ENCODE data around the gene EEF1G. TPM values are rescaled to one million over a fixed set of nuclear protein-coding genes. Genes with fewer than 3 reads are reported as not detected.

The EEF1G gene
- total and polyA plus RNA-seq, 2 of the 13 experiments (the other 11 are each of a cell fraction or from before 2014, with no cell fraction given): 1,787 to 2,144 TPM

DNA sequence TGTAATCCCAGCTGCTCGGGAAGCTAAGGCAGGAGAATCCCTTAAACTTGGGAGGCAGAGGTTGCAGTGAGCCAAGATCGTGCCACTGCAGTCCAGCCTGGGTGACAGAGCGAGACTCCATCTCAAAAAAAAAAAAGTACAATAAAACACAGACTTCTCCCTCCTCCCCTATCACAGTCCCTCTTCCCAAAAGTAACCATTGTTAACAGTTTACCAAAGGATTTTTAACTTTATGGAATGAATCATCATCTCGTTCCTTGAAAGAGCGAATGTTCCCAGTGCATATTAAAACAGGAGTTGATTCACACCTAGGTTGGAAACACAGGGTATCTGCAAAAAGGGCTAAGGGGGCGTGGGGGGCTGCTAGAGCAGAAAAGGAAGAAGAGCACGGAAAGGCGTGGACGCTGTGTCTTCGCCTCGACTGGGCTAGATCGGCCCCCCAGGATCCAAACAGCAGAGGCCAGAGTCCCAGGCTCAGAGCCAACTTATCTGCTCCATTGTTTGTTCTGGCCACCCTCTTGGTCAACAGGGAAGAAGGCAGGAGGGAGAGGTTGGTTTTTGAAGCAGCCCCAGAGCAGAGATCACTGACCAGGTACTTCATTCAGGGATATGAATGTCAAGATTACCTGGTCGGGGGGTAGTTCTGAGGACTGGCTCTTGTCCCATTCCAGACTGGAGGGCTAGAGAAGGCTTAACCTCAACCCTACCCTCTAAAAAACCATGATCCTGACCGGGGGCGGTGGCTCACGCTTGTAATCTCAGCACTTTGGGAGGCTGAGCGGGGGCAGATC is 25.0 kb downstream of the EEF1G start (continued):
- TF ChIP-seq IRF1 (CRISPR knock-in tag; IDR thresholded peaks at IDR 0.05; ENCODE audit: low read depth) (no peak), SRY (CRISPR knock-in tag; IDR thresholded peaks at IDR 0.05) (no peak), CCAR2 (optimal IDR thresholded peaks at IDR 0.05; ENCODE audit: low read depth, low read length) (no peak), GABPA (IDR thresholded peaks at IDR 0.05; ENCODE audit: low read depth, low read length) (no peak), GABPA (CRISPR knock-in tag; IDR thresholded peaks at IDR 0.05; ENCODE audit: low read depth) (no peak), ZFP36L1 (CRISPR knock-in tag; IDR thresholded peaks at IDR 0.05) (no peak), TFAP4 (IDR thresholded peaks at IDR 0.05; ENCODE audit: borderline replicate concordance, low read depth) (peak; percentile 28; the same call in 1 of the 2 replicates), ZNF205 (CRISPR knock-in tag; IDR thresholded peaks at IDR 0.05) (no peak), NONO (IDR thresholded peaks at IDR 0.05) (no peak), NONO (CRISPR knock-in tag; conservative IDR thresholded peaks at IDR 0.05) (0 out of 2 replicates have a peak, but pooled peaks have one; percentile 28), ELF1 (CRISPR knock-in tag; IDR thresholded peaks at IDR 0.05) (no peak), MAZ (IDR thresholded peaks at IDR 0.05; ENCODE audit: borderline replicate concordance, low read depth, low read length) (no peak), MAZ (CRISPR knock-in tag; IDR thresholded peaks at IDR 0.05; ENCODE audit: low read depth) (0 out of 2 replicates have a peak, but pooled peaks have one; percentile 23), KAT2B (IDR thresholded peaks at IDR 0.05; ENCODE audit: borderline replicate concordance, low read depth, low read length) (no peak), ZNF318 (CRISPR knock-in tag; IDR thresholded peaks at IDR 0.05) (no peak), RNF2 (conservative IDR thresholded peaks at IDR 0.05; ENCODE audit: low read depth) (no peak), POLR2AphosphoS5 (IDR thresholded peaks at IDR 0.05; ENCODE audit: low read depth, low read length) (0 out of 2 replicates have a peak, but pooled peaks have one; percentile 13), ZNF143 (CRISPR knock-in tag; IDR thresholded peaks at IDR 0.05) (0 out of 2 replicates have a peak, but pooled peaks have one; percentile 1)
- TF ChIP-seq, protein P1, sequence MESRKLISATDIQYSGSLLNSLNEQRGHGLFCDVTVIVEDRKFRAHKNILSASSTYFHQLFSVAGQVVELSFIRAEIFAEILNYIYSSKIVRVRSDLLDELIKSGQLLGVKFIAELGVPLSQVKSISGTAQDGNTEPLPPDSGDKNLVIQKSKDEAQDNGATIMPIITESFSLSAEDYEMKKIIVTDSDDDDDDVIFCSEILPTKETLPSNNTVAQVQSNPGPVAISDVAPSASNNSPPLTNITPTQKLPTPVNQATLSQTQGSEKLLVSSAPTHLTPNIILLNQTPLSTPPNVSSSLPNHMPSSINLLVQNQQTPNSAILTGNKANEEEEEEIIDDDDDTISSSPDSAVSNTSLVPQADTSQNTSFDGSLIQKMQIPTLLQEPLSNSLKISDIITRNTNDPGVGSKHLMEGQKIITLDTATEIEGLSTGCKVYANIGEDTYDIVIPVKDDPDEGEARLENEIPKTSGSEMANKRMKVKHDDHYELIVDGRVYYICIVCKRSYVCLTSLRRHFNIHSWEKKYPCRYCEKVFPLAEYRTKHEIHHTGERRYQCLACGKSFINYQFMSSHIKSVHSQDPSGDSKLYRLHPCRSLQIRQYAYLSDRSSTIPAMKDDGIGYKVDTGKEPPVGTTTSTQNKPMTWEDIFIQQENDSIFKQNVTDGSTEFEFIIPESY (CRISPR knock-in tag; IDR thresholded peaks at IDR 0.05): no peak

All from HepG2 (cell line).